NOMO-1 treated with DMSO at 0.1 percent for 48 hours (cell line): ENCODE results near the gene PCBP4.

ENCODE experiments used
- DNase-seq: peaks from one replicate; lab custom pipeline; 2025; ENCODE audit not compliant: unreplicated experiment; lab: John Stamatoyannopoulos, UW

The PCBP4 gene

DNA sequence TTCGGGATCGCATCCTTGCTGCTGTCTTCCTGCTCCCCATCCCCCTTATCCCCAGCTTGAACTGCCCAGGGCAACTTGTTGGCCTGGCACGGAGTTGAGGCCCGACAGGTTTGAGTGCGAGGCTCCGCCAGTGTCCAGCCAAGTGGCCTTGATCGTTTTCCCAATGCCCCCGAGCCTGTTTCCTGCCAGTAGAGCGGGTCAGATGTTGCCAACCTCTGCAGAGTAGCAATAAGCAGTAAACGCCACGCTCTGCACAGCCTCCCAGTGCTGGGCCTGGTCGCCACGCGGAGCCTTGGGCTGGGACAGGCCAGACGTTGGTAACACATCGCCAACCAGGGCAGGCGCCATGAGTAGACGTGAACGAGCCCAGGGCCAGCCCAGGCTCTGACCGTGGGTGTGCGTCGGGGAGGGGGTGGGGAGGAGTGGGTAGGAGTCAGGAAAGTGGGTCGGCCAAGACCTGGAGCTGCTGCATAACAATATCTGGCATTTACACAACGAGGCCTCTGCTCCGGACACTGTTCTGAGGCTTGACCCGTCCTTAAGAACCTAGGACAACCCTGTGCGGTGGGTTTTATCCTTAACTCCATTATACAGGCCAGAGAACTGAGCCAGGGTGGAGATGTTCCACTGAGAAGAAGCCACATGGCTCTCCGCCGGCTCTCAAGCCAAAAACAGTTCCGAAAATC lies 7.2 kb upstream of the PCBP4 start:
- no peak for DNase-seq

DNA sequence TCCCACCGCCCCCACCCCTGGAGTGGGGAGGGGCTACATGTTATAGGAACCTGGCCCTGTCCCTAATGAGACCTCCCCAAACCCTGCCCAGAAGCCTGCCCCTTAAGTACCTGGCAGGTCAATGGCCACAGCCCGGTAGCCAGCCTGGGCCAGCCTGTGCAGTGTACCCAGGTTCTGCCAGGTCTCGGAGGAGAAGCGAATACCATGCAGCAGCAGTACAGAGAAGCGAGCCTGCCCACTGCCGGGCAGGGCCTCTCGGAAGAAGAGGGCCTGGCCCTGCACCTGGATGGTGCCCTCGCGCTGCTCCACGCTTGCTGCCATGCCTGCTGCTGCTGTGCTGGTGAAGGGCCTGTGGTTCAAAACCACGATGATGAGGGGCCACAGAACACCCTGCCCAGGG lies 4.1 kb upstream of the PCBP4 start:
- DNase-seq: no peak

DNA sequence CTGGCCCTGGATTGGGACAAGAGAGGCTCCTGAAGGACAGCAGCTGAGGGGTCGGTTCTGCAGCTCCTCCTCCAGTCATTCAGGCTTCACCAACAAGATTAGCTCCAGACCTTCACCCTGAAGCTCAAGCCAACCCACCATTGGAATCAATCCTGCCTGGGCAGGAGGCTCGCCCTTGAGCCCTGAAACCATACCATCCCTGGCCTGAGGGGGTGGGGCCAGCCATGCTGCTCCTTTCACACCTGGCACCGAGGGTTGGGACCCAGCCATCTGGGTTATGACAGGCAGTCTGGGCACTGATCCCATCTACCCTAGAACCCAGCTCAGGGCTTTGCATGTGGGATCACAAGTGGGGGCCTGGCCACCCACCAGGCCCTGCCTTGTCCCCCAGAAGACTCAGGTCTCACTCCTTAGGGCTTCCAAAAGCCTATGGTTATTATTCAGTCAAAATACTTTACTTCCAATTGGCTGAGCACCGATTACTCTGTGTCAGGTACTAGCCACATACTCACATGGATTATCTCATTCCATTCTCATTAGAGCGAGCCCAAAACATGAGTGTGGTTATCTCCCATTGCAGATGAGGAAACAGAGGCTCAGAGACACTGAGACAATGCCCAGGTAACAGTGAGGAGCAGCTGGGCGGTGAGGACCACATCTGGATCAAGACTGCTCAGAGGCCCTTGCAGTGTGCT lies 3.5 kb upstream of the PCBP4 start:
- DNase-seq: no peak

DNA sequence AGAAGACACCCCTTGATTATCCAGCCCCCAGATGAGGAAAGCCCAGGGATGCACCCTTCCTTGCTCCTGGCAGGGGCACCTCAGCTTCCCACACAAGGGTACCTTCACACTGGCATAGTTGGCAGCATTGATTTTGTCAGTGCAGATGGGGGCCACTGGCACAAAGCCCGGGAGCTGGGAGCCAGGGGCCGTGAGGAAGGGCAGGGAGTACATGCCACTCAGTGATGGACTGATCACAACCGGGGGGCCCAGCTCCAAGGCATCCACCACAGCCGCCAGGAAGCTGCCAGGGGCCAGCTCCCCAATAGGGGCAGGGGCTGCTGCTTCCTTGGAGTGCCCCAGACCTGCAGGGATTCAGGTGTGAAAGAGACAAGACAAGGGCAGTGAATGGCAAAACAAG lies 2.6 kb upstream of the PCBP4 start:
- DNase-seq: no peak

DNA sequence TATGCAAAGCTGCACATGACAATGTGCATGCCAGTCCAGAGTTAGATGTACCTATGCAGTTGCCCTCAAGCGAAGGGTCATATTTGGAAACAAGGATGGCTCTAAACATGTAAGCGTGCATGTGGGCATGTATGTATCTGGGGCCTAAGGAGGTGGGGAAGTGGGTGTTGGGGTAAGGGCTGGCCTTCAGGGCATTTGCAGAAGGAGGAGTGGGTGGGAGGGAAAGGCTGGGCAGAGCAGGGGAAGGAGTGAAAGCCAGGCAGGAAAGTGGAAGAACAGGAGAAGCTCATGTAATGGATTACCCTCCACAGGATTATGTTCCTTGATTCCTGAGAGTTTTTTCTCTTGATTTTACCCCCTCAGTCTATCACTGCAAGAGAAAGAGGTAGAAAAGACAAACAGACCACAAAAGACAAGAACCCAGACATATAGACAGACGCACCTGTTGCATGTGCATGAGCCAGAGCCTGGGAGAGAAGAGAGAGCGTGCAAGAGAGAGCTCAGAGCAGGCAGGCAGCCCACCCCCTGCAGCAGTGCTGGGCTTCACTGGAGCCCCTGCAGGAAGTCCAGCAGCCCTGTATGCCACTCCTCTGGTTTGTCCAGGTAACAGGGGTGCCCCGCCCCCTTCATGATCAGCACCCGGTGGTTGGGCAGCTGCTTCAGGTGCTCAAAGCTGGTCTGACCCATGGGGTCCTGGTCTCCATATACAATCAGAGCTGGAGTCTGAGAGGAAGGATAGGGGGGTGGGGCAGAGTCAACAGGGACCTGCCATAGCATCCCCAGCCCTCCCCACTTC lies 1.8 kb upstream of the PCBP4 start:
- DNase-seq: no peak

DNA sequence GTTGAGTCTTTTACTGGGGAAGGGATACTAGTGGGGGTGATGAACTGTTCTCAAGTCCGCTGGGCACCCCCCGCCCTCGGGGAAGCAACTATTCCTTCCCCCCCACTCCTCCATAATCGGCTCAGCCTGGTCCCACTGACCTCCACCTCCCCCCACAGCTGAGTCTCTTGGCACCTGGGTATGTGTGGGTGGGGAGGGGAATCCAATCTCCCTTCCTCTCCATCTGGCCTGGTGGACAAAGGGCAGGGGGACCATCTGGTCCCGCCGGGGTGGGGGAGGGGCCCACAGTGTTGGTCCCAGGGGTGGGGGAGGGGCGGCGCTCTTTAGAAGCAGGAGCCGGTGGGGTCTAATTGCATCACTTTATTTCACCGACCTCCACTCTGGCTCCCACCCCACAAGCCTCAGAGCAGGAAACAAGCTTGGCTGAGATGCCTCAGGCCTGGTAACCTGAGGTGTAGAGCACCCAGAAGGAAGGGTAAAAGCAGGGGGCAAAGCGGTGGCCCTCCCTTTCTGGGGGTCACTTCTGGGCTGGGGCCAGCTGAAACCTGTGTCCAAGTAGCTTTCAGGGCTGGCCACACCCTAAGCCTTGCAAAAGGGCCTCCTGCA lies 1.0 kb upstream of the PCBP4 start:
- DNase-seq: no peak

DNA sequence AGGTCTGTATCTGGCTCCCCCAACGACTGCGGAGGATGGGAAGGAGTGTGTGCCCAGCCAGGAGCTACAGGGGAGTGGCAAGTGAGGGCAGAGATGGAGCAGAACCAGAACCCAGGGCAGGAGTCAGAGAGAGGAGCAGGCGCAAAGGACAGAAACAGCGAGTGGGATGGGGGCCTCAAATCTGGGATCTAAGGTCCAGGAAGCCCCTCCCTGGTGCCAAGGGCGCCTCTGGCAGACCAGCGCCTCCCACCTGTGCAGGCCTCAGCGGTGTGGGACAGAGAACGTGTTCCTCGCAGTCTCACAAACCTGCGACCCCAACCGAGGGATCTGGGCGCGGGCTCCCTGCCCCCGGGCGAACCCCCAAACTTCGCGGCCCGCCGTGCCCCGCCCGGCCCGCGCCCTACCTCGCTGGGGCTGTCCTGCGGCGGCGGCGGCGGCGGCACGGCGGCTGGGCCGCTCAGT lies 301 bp downstream of the PCBP4 start:
- no peak for DNase-seq

DNA sequence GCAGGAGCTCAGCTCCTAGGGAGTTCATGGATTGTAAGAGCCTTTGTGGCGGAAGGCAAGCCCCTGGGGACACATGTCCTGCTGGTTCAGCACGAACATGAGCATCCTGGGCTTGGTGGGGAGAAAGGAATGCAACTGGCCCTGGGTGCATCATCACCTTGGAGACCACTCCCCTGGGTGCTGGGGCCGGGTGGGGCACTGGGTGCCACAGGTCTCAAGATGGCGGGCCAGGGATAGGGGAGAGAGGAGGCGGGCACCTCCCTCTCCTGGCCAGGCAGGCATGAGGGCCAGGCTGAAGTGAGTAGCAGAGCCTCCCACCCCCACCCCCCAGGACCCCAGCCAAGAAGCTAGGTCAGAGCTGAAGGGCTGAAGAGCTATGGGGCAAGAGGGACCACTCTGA lies 768 bp downstream of the PCBP4 start:
- DNase-seq: no peak

DNA sequence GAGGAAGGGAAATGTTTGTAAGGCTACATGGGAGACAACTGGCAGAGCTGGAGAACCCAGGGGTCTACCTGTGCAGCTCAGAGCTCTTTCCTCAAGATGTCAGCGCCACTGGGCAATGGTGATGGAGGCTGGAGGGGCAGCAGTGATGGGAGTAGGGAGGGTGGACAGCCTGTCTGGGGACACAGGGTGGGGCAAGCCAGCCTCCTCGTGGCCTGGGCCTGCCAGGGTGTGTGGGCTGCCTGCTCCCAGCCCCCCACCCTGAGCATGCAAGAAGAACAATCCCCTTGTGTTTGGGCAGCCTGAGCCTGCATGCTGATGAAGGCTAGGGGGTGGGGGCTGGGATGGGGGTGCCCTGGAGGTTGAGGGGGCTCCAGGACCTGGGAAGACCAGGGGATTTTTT lies 1.2 kb downstream of the PCBP4 start:
- DNase-seq: no peak

DNA sequence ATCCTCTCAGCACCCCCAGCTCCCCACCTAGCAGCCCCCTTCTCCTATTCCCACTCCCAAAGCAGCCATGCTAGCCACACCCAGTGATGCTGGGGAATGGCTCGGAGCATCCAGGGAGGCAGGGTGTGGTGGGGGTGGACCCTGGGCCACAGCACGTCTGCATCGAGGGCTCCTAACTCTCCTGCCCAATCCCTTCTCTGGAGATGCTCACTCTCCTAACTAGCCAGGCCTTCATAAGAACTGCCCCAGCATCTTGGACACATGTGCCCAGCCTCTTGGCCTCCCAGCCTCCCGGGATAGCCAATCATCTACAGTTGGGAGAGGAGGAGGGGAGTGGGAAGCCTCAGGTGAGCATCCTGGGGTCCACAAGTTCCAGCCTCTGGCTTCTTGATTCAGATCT lies 2.7 kb downstream of the PCBP4 start:
- no peak for DNase-seq

DNA sequence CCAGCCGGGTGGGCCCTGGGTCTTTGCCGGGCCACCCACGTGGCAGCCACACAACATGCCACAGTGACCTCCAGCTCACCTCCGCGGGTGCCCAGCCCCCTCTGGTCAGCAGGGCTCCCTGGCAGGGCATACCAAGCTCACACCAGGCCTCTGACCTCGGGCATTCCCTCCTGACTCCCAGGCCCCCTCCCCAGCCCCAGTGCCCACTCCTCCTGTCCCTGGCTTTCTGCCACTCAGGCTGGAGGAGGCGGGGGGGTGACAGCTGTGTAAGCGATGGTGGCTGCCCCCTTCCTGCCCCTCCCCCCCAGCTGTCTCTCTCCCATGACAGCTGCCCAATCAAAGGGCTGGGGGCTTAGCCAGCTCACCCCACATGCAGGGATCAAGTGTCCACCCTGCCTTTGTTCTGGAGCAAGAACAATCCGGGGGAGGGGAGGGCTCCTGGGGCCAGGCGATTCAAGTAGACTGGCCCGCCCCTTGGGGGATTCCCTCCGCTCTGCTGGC lies 3.3 kb downstream of the PCBP4 start:
- no peak for DNase-seq

DNA sequence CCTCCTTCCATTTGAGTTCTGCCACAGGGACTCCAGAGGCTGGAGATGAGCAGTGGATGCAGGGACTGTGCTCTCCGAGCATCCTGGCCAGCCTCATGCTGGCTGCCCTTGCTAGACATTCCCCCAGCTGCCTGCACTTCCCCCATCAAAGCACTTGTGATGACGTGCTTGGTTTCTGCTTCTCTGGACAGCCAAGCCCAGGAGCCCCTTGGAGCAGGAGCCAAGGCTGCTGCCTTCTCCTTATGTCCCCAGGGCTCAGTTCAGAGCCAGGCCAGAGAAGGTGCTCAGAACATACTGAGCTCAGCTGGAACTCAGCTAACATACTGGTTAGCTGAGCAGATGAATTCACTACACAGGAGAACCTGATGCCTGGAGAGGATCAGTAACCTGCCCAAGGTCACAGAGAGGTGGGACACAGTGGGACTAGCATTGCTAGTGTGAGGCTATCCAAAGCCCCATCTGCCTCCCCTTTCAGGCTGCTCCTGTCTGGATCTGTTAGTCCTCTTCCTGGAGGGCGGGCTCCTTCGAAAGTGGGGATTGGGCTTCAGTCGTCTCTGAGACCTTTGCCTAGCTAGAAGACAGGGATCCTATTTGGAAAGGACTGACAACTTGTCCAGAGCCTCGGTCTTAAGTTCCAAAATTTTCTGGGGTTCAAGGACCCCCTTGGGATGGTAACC lies 4.3 kb downstream of the PCBP4 start:
- no peak for DNase-seq

DNA sequence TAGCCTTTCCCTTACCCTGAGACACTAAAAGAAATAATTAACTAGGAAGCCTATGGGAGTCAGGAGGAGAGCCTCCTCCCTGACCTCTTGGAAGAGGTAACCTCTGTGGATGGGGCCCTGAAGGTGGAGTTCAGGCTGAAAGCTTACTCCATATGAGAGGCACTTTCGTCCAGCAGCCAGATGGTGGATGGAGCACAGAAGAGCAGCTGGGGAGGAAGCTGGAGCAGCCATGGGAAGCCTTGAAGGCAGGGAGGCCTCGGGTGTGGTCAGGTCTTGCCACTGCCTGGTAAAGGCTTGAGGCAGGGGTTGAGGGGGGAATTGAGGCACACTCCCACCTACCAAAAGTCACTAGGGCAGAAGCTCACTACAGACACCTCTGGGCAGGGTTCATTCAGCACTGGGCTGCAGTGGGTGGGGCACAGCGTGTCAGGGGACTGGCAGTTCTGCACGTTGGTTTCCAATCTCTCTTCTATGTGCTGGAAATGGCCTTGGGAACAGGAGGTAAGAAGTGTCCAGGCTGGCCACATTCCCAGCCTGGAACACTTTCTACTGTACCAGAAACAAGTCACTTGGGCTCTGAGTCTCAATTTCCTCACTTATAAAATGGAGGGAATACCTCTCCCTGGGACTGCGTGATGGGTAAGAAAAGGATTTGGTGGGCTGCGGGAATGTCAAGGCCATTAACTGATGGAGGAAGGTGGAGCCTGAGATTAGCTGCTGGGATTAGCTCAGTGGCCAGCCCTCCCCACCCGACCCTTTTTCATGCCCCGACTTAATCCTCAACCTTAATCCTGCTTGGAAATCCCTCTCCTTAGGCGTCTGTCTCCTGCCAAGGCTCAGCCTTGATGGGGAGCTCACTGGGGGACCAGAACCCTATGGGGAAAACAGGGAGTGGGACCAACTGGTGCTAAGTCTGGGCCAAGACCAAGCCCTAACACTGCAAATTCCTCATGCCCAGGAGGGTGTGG lies 5.4 kb downstream of the PCBP4 start:
- DNase-seq: no peak

DNA sequence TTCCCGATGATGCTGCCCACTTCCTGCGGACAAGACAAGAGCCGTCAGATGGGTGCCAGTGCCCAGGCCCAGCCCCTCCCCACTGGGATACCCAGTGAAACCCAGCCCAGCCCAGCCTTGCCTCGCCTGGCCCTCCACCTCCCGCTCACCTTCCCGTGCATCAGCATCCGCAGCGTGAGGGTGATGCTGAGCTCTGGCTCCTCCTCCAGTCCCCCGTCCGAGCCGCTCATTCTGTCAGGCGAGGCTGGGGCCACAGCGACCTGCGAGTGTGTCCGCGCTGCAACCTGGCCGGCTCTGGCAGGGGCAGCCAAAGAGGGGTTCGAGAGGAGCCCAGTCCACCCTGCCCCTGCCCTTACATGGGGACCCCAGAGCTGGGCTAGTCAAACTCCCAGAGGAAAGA lies 6.2 kb downstream of the PCBP4 start:
- no peak for DNase-seq

DNA sequence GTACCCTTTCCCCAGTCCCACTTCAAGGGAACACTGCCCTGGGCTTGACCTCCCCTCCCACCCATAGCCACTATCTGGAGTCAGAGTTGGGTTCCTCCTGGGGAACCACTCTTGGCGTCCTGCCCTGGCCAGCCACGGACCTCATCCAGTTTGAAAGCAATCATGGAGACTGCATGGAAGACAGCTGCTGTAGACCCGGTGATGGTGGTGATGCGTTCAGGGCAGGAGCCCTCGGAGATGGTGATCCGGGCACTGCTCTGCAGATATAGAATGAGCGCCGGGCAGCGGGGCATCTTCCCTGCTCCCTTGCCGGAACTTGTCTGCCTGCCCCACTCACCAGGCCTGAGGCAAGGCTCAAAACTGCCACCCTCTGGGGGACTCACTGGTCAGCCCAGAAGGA lies 6.9 kb downstream of the PCBP4 start:
- DNase-seq: no peak

DNA sequence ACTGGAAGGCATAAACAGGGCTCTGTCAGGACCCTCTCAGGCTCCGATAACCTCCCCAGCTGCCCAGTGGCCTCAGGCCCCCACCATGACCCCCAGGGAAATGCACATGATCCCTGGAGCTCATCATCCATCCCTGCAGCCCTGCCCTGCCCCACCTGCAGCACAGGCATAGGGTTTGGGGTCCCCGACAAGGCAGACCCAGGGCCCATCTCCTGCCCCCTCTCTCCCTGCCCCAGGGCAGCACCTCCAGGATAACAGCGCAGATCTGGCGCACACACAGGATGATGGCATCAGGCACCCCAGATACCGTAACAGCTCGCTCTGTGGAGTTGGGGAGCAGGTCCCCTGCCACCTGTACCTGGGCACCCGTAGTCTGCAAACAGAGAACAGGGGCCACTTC lies 7.6 kb downstream of the PCBP4 start:
- DNase-seq: no peak

DNA sequence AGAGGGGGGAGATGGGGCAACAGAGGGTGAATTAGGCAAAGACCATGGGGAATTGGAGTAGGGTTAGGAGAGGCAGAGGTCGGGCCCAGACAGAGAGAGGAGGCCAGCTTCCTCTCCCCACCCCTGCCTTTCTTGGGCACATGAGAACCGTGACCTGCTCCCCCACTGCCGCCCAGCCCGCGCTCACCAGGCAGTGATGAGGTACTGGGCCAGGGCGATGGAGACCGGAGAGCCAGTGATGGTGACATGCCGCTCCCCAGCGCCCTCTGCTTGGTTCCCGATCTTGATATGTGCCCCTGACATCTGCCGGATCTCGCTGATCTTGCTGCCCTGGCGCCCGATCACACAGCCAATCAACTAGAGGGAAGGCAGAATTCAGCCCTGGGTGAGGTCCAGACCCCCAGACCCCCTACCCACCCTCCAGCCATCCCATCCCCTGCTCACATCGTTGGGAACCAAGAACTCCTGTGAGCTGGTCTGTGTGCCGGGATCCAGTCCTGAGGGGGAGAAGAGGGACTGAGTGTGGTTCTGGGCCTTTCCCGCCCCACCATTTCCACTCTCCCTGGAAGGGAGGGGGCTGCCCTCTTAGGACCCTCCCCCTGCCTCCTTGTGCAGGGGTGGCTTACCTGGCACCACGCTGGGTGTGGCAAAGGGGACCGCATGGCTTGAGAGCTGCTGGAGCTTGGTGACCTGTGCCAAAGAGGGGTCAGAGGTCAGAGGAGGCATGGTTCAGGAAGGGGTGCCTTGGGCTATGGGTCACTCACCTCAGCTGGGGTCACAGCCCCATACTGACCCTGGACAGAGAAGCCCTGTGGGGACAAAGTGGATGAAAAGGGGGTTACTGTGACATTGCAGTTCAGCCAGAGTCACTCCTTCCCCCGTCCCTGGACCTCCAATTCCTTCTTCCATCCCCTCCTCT lies 8.4 kb downstream of the PCBP4 start:
- no peak for DNase-seq

DNA sequence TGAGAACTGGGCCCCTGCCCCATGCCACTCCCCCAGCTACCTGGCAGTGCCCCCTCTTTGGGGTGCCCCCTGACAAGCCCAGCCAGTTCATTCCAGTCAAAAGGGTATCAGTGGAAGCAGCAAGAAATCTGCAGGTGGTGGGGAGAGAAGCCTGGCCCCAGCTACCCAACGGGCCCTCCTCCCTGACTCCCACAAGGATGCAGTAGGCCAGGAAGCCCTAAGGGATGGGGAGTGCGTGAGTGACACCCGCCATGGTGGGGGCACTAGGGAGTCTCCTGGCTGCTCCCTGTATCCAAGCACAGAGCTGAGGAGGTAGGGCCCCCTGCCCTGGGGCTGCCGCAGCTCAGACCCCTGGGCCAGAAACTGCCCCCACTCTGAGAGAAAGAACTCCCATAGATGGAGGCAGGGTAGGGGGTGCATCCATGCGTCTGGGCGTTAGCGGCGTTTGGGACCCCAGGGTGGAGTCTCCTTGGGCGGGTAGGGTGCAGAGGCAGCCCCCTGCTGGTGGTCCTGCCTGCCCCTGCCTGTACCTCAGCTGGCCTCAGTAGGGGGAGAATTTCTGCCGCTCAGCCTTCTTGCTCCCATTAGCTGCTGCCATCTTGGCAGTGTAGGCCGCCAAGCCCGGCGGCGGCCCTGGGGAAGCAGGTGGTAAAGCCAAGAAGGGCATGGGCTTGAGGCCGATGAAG lies 9.6 kb downstream of the PCBP4 start:
- DNase-seq: no peak
